GM12878 (cell line): ENCODE data around the gene POLD1. TPM values are rescaled to one million over a fixed set of nuclear protein-coding genes. Genes with fewer than 3 reads are reported as not detected.

Experiments
- BHLHE40 ChIP-seq, 2 experiments: fragments of 450-650 bp in 1 of 2; IDR thresholded peaks; 2 replicates each; pipeline ENCODE4 v1.6.1; 2011 to 2017; ENCODE audit warnings: low read depth in 2 of 2, borderline replicate concordance in 1 of 2, improper control_type of control experiment in 1 of 2, low read length in 1 of 2, mild to moderate bottlenecking in 1 of 2
- FOXK2 ChIP-seq: fragments of 450-650 bp; IDR thresholded peaks from 2 replicates; pipeline ENCODE4 v1.6.1; 2017; ENCODE audit warnings: mild to moderate bottlenecking, moderate library complexity
- KDM1A ChIP-seq: fragments of 200-600 bp; sonication (generic); IDR thresholded peaks from 2 replicates; pipeline ENCODE4 v1.6.1; 2016; ENCODE audit warnings: borderline replicate concordance
- MYC ChIP-seq: IDR thresholded peaks from 2 replicates; pipeline ENCODE4 v1.6.1; 2011; ENCODE audit warnings: mild to moderate bottlenecking, low read length, moderate library complexity, inconsistent platforms; ENCODE audit not compliant: insufficient read depth, insufficient replicate concordance, insufficient read length, severe bottlenecking
- NR2C1 ChIP-seq: fragments of 450-650 bp; IDR thresholded peaks from 2 replicates; pipeline ENCODE4 v1.6.1; 2017; ENCODE audit warnings: antibody characterized with exemption, mild to moderate bottlenecking, moderate library complexity
- RBBP5 ChIP-seq: fragments of 200-600 bp; sonication (generic); conservative IDR thresholded peaks from 2 replicates; pipeline ENCODE4 v1.6.1; 2016
- RELA ChIP-seq: fragments of 450-650 bp; IDR thresholded peaks from 2 replicates; pipeline ENCODE4 v1.8.0; 2014; ENCODE audit warnings: borderline replicate concordance; ENCODE audit not compliant: partially characterized antibody
- SMARCA5 ChIP-seq: fragments of 450-650 bp; IDR thresholded peaks from 2 replicates; pipeline ENCODE4 v1.6.1; 2017; ENCODE audit warnings: mild to moderate bottlenecking
- STAT1 ChIP-seq: fragments of 450-650 bp; conservative IDR thresholded peaks from 2 replicates; pipeline ENCODE4 v1.6.1; 2014; ENCODE audit warnings: antibody characterized with exemption, mild to moderate bottlenecking
- ZZZ3 ChIP-seq: IDR thresholded peaks from 2 replicates; pipeline ENCODE4 v1.6.1; 2011; ENCODE audit warnings: low read depth; ENCODE audit not compliant: control insufficient read depth, insufficient read length
- polyA plus RNA-seq, 11 experiments: library from polyadenylated mRNA; depleted of rRNA in 4 of 11; unstranded in 6 of 11; stranded (reverse) in 5 of 11; fragments of >200 nt; fragmentation: Nextera tagmentation in 4 of 11; fragmentation: Illumina TruSeq in 1 of 11; extraction: Ambion mirVana in 4 of 11; extraction: Trizol in 1 of 11; gene quantifications; 1 replicate in 1 of 11; 2 replicates in 10 of 11; pipeline versions ENCODE4 v1.2.1 to v1.2.3, GENCODE V29; 2011 to 2016; ENCODE audit warnings: inconsistent platforms in 2 of 11, missing spikeins in 2 of 11, low read depth in 1 of 11
- total RNA-seq, 4 experiments: library from RNA; depleted of rRNA in 3 of 4; stranded (reverse); fragments of >200 nt in 3 of 4; fragmentation: Illumina TruSeq in 1 of 4; extraction: Trizol in 1 of 4; gene quantifications; 2 replicates each; pipeline versions ENCODE4 v1.2.1 to v1.2.3, GENCODE V29; 2013 to 2021
- TF ChIP-seq, protein P1 (sequence below): IDR thresholded peaks from 2 replicates; pipeline ENCODE4 v1.6.1; 2011; ENCODE audit warnings: borderline replicate concordance, low read depth, mild to moderate bottlenecking, moderate library complexity, low read length; ENCODE audit not compliant: insufficient read depth, poor library complexity, severe bottlenecking
- TF ChIP-seq, protein P2 (sequence below): fragments of 450-650 bp; IDR thresholded peaks from 2 replicates; pipeline ENCODE4 v1.6.1; 2018; ENCODE audit warnings: mild to moderate bottlenecking, low read depth, moderate library complexity; ENCODE audit not compliant: partially characterized antibody
- TF ChIP-seq, protein P3 (sequence below): fragments of 150-350 bp; IDR thresholded peaks from 2 replicates; pipeline ENCODE4 v1.6.1; 2014; ENCODE audit warnings: mild to moderate bottlenecking, low read depth, low read length
- TF ChIP-seq, protein P4 (sequence below): fragments of 450-650 bp; IDR thresholded peaks from 2 replicates; pipeline ENCODE4 v1.6.1; 2014; ENCODE audit warnings: mild to moderate bottlenecking
- TF ChIP-seq, protein P5 (sequence below): fragments of 450-650 bp; IDR thresholded peaks from 2 replicates; pipeline ENCODE4 v1.6.1; 2016; ENCODE audit warnings: mild to moderate bottlenecking
- TF ChIP-seq, protein P6 (sequence below): fragments of 450-650 bp; IDR thresholded peaks from 2 replicates; pipeline ENCODE4 v1.6.1; 2018; ENCODE audit warnings: borderline replicate concordance, mild to moderate bottlenecking; ENCODE audit not compliant: partially characterized antibody

Gene POLD1
- total and polyA plus RNA-seq, 10 of the 15 experiments (the other 5 are each of a cell fraction or from before 2014, with no cell fraction given) = 0.76 to 165 (median 63.4) TPM

DNA sequence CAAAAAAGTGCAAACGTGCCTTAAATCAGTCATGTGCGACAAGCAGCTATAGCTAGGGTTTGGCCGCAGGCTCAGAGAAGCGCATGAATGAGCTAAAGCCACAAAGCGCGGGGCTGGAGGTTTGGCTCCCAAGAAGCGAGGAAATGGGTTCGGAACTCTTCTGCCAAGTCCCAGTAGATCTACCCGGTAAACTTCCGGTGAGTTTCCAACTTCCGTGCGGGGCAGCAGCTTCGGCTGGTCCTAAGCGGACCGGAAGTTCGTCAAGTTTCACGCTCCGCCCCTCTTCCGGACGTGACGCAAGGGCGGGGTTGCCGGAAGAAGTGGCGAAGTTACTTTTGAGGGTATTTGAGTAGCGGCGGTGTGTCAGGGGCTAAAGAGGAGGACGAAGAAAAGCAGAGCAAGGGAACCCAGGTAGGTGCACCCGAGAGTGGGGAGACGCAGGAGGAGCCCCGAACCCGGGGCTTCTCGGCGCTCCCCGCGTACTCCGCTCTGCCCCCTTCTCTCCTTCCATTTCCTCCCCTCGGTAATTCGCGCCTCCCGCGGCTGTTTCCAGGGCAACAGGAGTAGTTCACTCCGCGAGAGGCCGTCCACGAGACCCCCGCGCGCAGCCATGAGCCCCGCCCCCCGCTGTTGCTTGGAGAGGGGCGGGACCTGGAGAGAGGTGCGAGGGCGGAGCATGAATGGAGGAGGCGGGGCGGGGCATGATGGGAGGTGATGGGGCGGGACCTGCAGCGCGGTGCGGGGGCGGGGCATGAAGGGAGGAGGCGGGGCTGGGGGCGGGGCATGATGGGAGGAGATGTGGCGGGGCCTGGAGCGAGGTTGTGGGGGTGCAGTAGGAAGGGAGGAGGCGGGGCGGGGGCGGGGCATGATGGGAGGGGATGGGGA, 7.7 kb upstream of the POLD1 start, which contains the start of gene NR1H2 (continued):
- TF ChIP-seq STAT1 (no peak; the same call in none of the 2 replicates), SMARCA5 (peak; percentile 91), NR2C1 (peak; percentile 66), BHLHE40 (IDR thresholded peaks at IDR 0.05; ENCODE audit: borderline replicate concordance in 1 of 2, low read depth in 2 of 2, low read length in 1 of 2) (peak; percentile 19 to 36; a peak in 2 of 4 replicates), FOXK2 (peak; percentile 90), RELA (peak; percentile 57), KDM1A (no peak), RBBP5 (no peak), MYC (peak; percentile 20), ZZZ3 (peak; percentile 72)
- TF ChIP-seq, protein P1, sequence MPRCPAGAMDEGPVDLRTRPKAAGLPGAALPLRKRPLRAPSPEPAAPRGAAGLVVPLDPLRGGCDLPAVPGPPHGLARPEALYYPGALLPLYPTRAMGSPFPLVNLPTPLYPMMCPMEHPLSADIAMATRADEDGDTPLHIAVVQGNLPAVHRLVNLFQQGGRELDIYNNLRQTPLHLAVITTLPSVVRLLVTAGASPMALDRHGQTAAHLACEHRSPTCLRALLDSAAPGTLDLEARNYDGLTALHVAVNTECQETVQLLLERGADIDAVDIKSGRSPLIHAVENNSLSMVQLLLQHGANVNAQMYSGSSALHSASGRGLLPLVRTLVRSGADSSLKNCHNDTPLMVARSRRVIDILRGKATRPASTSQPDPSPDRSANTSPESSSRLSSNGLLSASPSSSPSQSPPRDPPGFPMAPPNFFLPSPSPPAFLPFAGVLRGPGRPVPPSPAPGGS = no peak
- TF ChIP-seq, protein P2, sequence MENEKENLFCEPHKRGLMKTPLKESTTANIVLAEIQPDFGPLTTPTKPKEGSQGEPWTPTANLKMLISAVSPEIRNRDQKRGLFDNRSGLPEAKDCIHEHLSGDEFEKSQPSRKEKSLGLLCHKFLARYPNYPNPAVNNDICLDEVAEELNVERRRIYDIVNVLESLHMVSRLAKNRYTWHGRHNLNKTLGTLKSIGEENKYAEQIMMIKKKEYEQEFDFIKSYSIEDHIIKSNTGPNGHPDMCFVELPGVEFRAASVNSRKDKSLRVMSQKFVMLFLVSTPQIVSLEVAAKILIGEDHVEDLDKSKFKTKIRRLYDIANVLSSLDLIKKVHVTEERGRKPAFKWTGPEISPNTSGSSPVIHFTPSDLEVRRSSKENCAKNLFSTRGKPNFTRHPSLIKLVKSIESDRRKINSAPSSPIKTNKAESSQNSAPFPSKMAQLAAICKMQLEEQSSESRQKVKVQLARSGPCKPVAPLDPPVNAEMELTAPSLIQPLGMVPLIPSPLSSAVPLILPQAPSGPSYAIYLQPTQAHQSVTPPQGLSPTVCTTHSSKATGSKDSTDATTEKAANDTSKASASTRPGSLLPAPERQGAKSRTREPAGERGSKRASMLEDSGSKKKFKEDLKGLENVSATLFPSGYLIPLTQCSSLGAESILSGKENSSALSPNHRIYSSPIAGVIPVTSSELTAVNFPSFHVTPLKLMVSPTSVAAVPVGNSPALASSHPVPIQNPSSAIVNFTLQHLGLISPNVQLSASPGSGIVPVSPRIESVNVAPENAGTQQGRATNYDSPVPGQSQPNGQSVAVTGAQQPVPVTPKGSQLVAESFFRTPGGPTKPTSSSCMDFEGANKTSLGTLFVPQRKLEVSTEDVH = peak; percentile 98
- TF ChIP-seq, protein P3, sequence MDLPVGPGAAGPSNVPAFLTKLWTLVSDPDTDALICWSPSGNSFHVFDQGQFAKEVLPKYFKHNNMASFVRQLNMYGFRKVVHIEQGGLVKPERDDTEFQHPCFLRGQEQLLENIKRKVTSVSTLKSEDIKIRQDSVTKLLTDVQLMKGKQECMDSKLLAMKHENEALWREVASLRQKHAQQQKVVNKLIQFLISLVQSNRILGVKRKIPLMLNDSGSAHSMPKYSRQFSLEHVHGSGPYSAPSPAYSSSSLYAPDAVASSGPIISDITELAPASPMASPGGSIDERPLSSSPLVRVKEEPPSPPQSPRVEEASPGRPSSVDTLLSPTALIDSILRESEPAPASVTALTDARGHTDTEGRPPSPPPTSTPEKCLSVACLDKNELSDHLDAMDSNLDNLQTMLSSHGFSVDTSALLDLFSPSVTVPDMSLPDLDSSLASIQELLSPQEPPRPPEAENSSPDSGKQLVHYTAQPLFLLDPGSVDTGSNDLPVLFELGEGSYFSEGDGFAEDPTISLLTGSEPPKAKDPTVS = peak; percentile 65; the same call in 1 of the 2 replicates
- TF ChIP-seq, protein P4, sequence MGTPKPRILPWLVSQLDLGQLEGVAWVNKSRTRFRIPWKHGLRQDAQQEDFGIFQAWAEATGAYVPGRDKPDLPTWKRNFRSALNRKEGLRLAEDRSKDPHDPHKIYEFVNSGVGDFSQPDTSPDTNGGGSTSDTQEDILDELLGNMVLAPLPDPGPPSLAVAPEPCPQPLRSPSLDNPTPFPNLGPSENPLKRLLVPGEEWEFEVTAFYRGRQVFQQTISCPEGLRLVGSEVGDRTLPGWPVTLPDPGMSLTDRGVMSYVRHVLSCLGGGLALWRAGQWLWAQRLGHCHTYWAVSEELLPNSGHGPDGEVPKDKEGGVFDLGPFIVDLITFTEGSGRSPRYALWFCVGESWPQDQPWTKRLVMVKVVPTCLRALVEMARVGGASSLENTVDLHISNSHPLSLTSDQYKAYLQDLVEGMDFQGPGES = 0 out of 2 replicates have a peak, but pooled peaks have one; percentile 50
- TF ChIP-seq, protein P5, sequence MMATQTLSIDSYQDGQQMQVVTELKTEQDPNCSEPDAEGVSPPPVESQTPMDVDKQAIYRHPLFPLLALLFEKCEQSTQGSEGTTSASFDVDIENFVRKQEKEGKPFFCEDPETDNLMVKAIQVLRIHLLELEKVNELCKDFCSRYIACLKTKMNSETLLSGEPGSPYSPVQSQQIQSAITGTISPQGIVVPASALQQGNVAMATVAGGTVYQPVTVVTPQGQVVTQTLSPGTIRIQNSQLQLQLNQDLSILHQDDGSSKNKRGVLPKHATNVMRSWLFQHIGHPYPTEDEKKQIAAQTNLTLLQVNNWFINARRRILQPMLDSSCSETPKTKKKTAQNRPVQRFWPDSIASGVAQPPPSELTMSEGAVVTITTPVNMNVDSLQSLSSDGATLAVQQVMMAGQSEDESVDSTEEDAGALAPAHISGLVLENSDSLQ = peak; percentile 79
- TF ChIP-seq, protein P6, sequence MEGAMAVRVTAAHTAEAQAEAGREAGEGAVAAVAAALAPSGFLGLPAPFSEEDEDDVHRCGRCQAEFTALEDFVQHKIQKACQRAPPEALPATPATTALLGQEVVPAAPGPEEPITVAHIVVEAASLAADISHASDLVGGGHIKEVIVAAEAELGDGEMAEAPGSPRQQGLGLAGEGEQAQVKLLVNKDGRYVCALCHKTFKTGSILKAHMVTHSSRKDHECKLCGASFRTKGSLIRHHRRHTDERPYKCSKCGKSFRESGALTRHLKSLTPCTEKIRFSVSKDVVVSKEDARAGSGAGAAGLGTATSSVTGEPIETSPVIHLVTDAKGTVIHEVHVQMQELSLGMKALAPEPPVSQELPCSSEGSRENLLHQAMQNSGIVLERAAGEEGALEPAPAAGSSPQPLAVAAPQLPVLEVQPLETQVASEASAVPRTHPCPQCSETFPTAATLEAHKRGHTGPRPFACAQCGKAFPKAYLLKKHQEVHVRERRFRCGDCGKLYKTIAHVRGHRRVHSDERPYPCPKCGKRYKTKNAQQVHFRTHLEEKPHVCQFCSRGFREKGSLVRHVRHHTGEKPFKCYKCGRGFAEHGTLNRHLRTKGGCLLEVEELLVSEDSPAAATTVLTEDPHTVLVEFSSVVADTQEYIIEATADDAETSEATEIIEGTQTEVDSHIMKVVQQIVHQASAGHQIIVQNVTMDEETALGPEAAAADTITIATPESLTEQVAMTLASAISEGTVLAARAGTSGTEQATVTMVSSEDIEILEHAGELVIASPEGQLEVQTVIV = peak; percentile 62
